Smooth muscle cell (in vitro differentiated cells): Measurements from ENCODE around the gene CYP11A1. TPM values are rescaled to one million over a fixed set of nuclear protein-coding genes. Genes with fewer than 3 reads are reported as not detected.

Experiments
- DNase-seq: peaks from one replicate; lab custom pipeline; 2025; ENCODE audit not compliant: unreplicated experiment; lab: John Stamatoyannopoulos, UW
- H2AFZ ChIP-seq: fragments of 200-600 bp; sonication (generic); 2 replicates; pipeline ENCODE4 v1.6.0; 2016; ENCODE audit warnings: antibody characterized with exemption, low read depth, mild to moderate bottlenecking
- H3F3A ChIP-seq: fragments of 200-600 bp; sonication (generic); 2 replicates; pipeline ENCODE4 v1.6.0; 2017; ENCODE audit warnings: antibody characterized with exemption, low read depth
- H3K27ac ChIP-seq: fragments of 200-600 bp; sonication (generic); 2 replicates; pipeline ENCODE4 v1.5.1; 2016; ENCODE audit warnings: low read depth, mild to moderate bottlenecking
- H3K27me3 ChIP-seq: fragments of 200-600 bp; sonication (generic); 2 replicates; pipeline ENCODE4 v1.6.1; 2016; ENCODE audit warnings: low read depth, mild to moderate bottlenecking
- H3K36me3 ChIP-seq: fragments of 200-600 bp; sonication (generic); 2 replicates; pipeline ENCODE4 v1.5.1; 2016; ENCODE audit warnings: low read depth
- H3K4me1 ChIP-seq: fragments of 200-600 bp; sonication (generic); 2 replicates; pipeline ENCODE4 v1.5.1; 2016; ENCODE audit warnings: low read depth
- H3K4me2 ChIP-seq: fragments of 200-600 bp; sonication (generic); 2 replicates; pipeline ENCODE4 v1.6.0; 2016; ENCODE audit warnings: mild to moderate bottlenecking
- H3K4me3 ChIP-seq: fragments of 200-600 bp; sonication (generic); 2 replicates; pipeline ENCODE4 v1.5.1; 2016; ENCODE audit warnings: mild to moderate bottlenecking
- H3K79me2 ChIP-seq: fragments of 200-600 bp; sonication (generic); 2 replicates; pipeline ENCODE4 v1.6.0; 2016; ENCODE audit warnings: low read depth, mild to moderate bottlenecking
- H3K9ac ChIP-seq: fragments of 200-600 bp; sonication (generic); 2 replicates; pipeline ENCODE4 v1.6.0; 2016; ENCODE audit warnings: low read depth
- H3K9me3 ChIP-seq: fragments of 200-600 bp; sonication (generic); replicated peaks from 2 replicates; pipeline ENCODE4 v1.5.1; 2016; ENCODE audit warnings: low read depth
- H4K20me1 ChIP-seq: fragments of 200-600 bp; sonication (generic); 2 replicates; pipeline ENCODE4 v1.6.0; 2016; ENCODE audit warnings: low read depth
- CTCF ChIP-seq: fragments of 200-600 bp; sonication (generic); IDR thresholded peaks from 2 replicates; pipeline ENCODE4 v1.5.1; 2017; ENCODE audit warnings: borderline replicate concordance, mild to moderate bottlenecking, antibody characterized with exemption; ENCODE audit not compliant: insufficient read depth, poor library complexity, severe bottlenecking
- WGBS: methylation state at CpG from one replicate; pipeline ENCODE4 v1.1.7; 2016; ENCODE audit warnings: low lambda C conversion rate; 5-methylcytosine and 5-hydroxymethylcytosine counted together
- polyA plus RNA-seq: library from polyadenylated mRNA; unstranded; fragments of >200 nt; fragmentation: Nextera tagmentation; extraction: Ambion mirVana; gene quantifications from 2 replicates; pipeline ENCODE4 v1.2.1, GENCODE V29; 2016
- total RNA-seq: library from RNA; depleted of rRNA; stranded (reverse); fragments of >200 nt; gene quantifications from 2 replicates; pipeline ENCODE4 v1.2.3, GENCODE V29; 2014

Gene CYP11A1
- total and polyA plus RNA-seq, 2 experiments from 2014 or later = 3.5 to 6.6 TPM

GRCh38 chr15:74376825-74377581 lies 9.6 kb upstream of the CYP11A1 start:
- Histone ChIP-seq H3K27ac (no peak overlapping the region), H3K9ac (no peak overlapping the region), H3K36me3 (no peaks in the 10 kb centered on the region), H3K9me3 (no peaks in the 10 kb centered on the region), H2AFZ (no peak overlapping the region), H3F3A (no peaks in the 10 kb centered on the region), H3K4me2 (no peak overlapping the region), H3K4me1 (no peaks in the 10 kb centered on the region), H3K4me3 (no peak overlapping the region), H4K20me1 (no peaks in the 10 kb centered on the region), H3K27me3 (no peaks in the 10 kb centered on the region), H3K79me2 (no peaks in the 10 kb centered on the region)
- 97% methylated on average over 6 of the region's 6 CpGs for WGBS
- no peak for DNase-seq
- TF ChIP-seq CTCF = no peak

- Histone ChIP-seq H3K9me3 (no peaks in the 10 kb centered on the region), H3K4me2 (no peak overlapping the region), H3K27ac (no peak overlapping the region), H2AFZ (no peak overlapping the region), H4K20me1 (no peaks in the 10 kb centered on the region), H3K9ac (no peak overlapping the region), H3K4me1 (no peaks in the 10 kb centered on the region), H3K4me3 (no peak overlapping the region), H3K36me3 (no peaks in the 10 kb centered on the region), H3K79me2 (no peaks in the 10 kb centered on the region), H3F3A (no peaks in the 10 kb centered on the region), H3K27me3 (no peaks in the 10 kb centered on the region)
- TF ChIP-seq CTCF = no peak
- no peak for DNase-seq
- 95% methylated on average over 1 of the region's 1 CpG for WGBS
Measured at GRCh38 chr15:74376226-74376625, 8.8 kb upstream of the CYP11A1 start.

- H3K9me3 ChIP-seq = no peaks in the 10 kb centered on the region
- peak; percentile 84 for TF ChIP-seq CTCF
- no peaks in the 10 kb centered on the region for H3K27me3 ChIP-seq
- H3K36me3 ChIP-seq = no peaks in the 10 kb centered on the region
- no peaks in the 10 kb centered on the region for H3K4me1 ChIP-seq
- H3K79me2 ChIP-seq = no peaks in the 10 kb centered on the region
- no peak overlapping the region for H2AFZ ChIP-seq
- DNase-seq = peak; percentile 30
- H4K20me1 ChIP-seq = no peaks in the 10 kb centered on the region
- no peak overlapping the region for H3K9ac ChIP-seq
- no peak overlapping the region for H3K4me3 ChIP-seq
- no peaks in the 10 kb centered on the region for H3F3A ChIP-seq
- 13% methylated on average over 9 of the region's 9 CpGs for WGBS
- no peak overlapping the region for H3K27ac ChIP-seq
- H3K4me2 ChIP-seq = peak overlapping the region; percentile 94
Measured at GRCh38 chr15:74375303-74375693, 7.9 kb upstream of the CYP11A1 start.
